ENCODE results near the gene AKAP10.
"Not testable (repeated sequence)": the region's sequence is repeated elsewhere in the genome, so short reads cannot be mapped to it uniquely, and the experiment has no call there.

Gene AKAP10

DNA sequence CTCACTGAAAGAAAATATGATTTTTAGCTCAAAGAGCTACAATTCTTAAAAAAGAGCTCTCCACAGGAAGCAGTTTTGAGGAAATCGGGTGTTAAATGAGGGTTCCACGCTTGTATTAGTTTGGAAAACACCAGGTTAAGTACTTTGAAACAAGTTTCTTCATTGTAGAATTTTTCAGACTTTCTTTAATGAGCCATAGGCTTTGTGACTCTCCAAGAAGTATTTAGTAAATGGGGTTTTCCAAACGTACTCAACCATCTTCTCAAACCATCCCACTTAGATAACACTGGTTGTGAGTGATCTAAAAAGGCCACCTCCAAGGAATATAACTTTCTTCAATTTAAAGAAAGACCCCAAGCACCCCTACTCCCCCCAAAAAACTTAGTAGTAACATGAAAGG lies 112.6 kb downstream of the AKAP10 start:
- DNase-seq (ENCODE audit: low read depth): no peak

DNA sequence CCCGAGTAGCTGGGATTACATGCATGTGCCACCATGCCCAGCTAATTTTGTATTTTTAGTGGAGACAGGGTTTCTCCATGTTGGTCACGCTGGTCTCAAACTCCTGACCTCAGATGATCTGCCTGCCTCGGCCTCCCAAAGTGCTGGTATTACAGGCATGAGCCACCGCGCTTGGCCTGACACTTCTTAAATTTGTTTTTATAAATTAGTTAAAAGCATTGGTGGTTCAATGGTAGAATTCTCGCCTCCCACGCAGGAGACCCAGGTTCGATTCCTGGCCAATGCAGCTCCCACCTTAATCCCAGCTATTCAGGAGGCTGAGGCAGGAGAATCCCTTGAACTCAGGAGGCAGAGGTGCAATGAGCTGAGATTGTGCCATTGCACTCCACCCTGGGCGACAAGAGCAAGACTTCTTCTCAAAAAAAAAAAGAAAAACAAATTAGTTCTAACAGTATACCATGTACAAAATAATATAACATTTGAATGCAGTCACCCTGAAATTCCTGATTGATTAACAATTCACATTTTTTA lies 116.9 kb downstream of the AKAP10 start:
- DNase-seq (ENCODE audit: low read depth): not testable (repeated sequence)

DNA sequence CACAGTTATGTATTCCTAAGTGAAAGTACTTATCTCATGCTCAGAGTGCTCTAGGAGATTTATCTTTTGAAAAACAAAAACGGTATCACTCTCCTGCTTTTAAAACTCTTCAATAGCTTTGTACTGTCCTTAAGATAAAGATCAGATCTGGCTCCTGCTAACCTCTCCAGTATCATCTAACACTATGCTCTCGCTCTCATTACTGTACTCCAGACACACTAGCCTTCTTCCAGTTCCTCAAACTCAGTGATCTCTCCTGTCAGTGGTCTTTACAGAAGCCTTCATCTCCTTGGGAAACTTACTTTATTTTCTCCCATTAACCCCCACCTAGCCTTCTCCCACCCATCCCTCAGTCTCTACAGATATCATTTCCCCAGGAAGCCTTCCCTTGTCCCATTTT lies 120.0 kb downstream of the AKAP10 start:
- DNase-seq (ENCODE audit: low read depth): no peak

All from stimulated activated CD8-positive, alpha-beta memory T cell treated with anti-CD3 and anti-CD28 coated beads, Interleukin-15, amount 100 ng/mL, for 1 hour (primary cell).